Right lobe of liver (tissue), 6 donors: ENCODE measurements around the gene RBX1. TPM values are rescaled to one million over a fixed set of nuclear protein-coding genes. Genes with fewer than 3 reads are reported as not detected.

Experiments used
- ATAC-seq, 4 donors: fragments of 200-7000 bp; cut with Tn5 transposase; one replicate each; pipeline ENCODE4 v1.9.1; 2020; ENCODE audit warnings: mild to moderate bottlenecking in 4 of 4, moderate library complexity in 4 of 4
- DNase-seq, 3 donors: peaks; one replicate each; pipeline ENCODE4 v3.0.0-alpha.2; 2020
- H3K27ac ChIP-seq, 3 donors: fragments of 200-600 bp; one replicate each; pipeline ENCODE4 v1.8.0; 2022
- H3K27me3 ChIP-seq, 2 donors: fragments of 200-600 bp; one replicate each; pipeline ENCODE4 v1.8.0; 2022
- H3K36me3 ChIP-seq, 4 donors: fragments of 200-600 bp; sonication (generic) in 1 of 4; one replicate each; pipeline versions ENCODE4 v1.5.1 to v1.8.0; 2017 to 2022; ENCODE audit warnings: control low read depth in 1 of 4
- H3K4me1 ChIP-seq, 4 donors: fragments of 200-600 bp; sonication (generic) in 1 of 4; one replicate each; pipeline versions ENCODE4 v1.5.1 to v1.8.0; 2017 to 2022; ENCODE audit warnings: control low read depth in 1 of 4
- H3K4me3 ChIP-seq, 3 donors: fragments of 200-600 bp; one replicate each; pipeline ENCODE4 v1.8.0; 2022
- H3K9me3 ChIP-seq, 4 donors: fragments of 200-600 bp; sonication (generic) in 1 of 4; one replicate each; pipeline versions ENCODE4 v1.5.1 to v1.8.0; 2017 to 2022; ENCODE audit warnings: control low read depth in 1 of 4
- POLR2A ChIP-seq: fragments of 450-650 bp; IDR thresholded peaks from one replicate; pipeline ENCODE4 v1.6.1; 2017; ENCODE audit warnings: antibody characterized with exemption, mild to moderate bottlenecking
- WGBS: methylation state at CpG from one replicate; pipeline ENCODE4 v1.1.6; 2018; ENCODE audit warnings: low coverage, low lambda C conversion rate; ENCODE audit not compliant: insufficient coverage; ENCODE audit errors: missing lambda C conversion rate; 5-methylcytosine and 5-hydroxymethylcytosine counted together
- intact Hi-C, 2 donors: fragments of 100-400 bp; cut with DNase I; formaldehyde crosslinking; loops; one replicate each; pipeline versions ENCODE4 v1.11.2 to v1.14.1; 2022
- total RNA-seq, 6 experiments: library from RNA; depleted of rRNA in 2 of 6; stranded (reverse); fragments of >200 nt in 2 of 6; fragmentation: NEBNext Ultra II Directional in 3 of 6; extraction: Animal tissue kit (Norgen Biotek cat#: 25700) in 3 of 6; gene quantifications; one replicate each; pipeline versions ENCODE4 v1.1.0 to v1.2.4, GENCODE V29; 2016 to 2023
- TF ChIP-seq, protein P1 (sequence below), 4 donors: fragments of 200-600 bp in 3 of 4; fragments of 450-650 bp in 1 of 4; IDR thresholded peaks; one replicate each; pipeline versions ENCODE4 v1.5.1 to v1.8.0; 2016 to 2022; ENCODE audit warnings: antibody characterized with exemption in 4 of 4, mild to moderate bottlenecking in 2 of 4
- donor health status: DM: no; HTN: yes; CAD: no.
- donor health status: DM: no; HTN: no; CAD: no.
- donor health status: DM: no; HTN: no; CAD: no.
- donor health status: DM: no; HTN: yes; CAD: no.
- donor health status: DM: no; HTN: yes; CAD: no.

RBX1 gene
- total RNA-seq, 6 experiments from 2014 or later: 14.2 to 24.3 (median 17.4) TPM

DNA sequence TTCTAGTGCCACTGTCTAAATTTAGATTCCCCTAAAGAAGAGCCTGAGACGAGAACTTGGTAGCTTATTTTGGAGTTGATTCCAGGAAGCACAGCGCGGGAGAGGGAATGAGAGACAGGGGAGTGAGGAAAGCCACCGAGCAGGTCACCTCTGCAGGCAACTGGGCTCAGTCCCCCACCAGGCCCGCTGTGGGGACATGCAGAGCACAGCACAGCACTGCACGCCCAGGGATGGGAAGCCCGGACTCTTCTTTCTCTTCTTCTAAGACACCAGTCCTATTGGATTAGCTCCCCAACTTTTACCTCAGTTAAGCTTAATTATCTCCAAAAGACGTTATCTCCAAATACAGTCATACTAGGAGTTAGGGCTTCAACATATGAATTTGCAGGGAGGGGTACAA is 28.7 kb downstream of the RBX1 start:
- H3K4me1 ChIP-seq: no peaks in the 10 kb centered on the region
- H3K27me3 ChIP-seq: no peaks in the 10 kb centered on the region
- H3K4me3 ChIP-seq: no peak overlapping the region
- H3K36me3 ChIP-seq: no peaks in the 10 kb centered on the region
- WGBS: 83% methylated on average over 5 of the region's 8 CpGs
- TF ChIP-seq POLR2A: no peak
- TF ChIP-seq, protein P1, sequence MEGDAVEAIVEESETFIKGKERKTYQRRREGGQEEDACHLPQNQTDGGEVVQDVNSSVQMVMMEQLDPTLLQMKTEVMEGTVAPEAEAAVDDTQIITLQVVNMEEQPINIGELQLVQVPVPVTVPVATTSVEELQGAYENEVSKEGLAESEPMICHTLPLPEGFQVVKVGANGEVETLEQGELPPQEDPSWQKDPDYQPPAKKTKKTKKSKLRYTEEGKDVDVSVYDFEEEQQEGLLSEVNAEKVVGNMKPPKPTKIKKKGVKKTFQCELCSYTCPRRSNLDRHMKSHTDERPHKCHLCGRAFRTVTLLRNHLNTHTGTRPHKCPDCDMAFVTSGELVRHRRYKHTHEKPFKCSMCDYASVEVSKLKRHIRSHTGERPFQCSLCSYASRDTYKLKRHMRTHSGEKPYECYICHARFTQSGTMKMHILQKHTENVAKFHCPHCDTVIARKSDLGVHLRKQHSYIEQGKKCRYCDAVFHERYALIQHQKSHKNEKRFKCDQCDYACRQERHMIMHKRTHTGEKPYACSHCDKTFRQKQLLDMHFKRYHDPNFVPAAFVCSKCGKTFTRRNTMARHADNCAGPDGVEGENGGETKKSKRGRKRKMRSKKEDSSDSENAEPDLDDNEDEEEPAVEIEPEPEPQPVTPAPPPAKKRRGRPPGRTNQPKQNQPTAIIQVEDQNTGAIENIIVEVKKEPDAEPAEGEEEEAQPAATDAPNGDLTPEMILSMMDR (IDR thresholded peaks at IDR 0.05): no peak
- H3K27ac ChIP-seq: no peak overlapping the region
- no peaks in the 10 kb centered on the region for H3K9me3 ChIP-seq
- DNase-seq: no peak
- ATAC-seq: no peak
- intact Hi-C loops: no loop called here

DNA sequence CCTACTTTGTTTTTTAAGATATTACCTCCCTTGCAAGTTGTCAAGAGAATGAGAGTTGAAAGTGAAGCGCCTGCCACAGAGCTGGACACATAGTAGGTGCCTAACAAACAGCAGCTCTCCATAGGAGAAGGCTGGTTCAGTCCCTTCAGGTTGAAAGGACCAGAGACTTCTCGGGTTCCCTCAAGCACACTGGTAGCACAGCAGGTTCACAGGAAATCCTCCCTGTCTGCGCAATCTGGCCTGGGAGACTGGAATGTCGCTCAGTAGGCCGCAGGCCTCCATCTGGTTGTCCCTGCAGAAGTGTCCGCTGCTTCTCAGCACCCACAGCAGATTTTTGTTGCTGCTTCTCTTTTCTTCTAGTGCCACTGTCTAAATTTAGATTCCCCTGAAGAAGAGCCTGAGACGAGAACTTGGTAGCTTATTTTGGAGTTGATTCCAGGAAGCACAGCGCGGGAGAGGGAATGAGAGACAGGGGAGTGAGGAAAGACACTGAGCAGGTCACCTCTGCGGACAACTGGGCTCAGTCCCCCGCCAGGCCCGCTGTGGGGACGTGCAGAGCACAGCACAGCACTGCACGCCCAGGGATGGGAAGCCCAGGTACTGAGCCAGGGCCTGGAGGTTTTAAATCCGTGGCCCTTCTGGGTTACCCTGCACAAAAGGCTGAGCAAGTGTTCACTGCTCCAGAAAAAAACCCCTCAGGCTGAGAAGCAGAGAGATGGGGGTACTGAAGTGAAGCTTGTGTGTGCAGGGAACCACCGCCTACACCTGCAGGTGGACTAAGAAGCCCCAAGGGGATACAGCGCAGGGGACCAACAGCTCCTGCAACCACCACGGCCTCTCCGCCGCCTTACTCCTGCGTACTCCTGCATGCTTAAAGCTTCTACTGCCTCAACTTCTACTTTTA is 31.6 kb downstream of the RBX1 start:
- TF ChIP-seq, protein P1 (IDR thresholded peaks at IDR 0.05): no peak
- TF ChIP-seq POLR2A: no peak
- Histone ChIP-seq H3K36me3 (no peaks in the 10 kb centered on the region), H3K9me3 (no peaks in the 10 kb centered on the region), H3K27ac (no peak overlapping the region), H3K27me3 (no peaks in the 10 kb centered on the region), H3K4me3 (no peak overlapping the region), H3K4me1 (no peaks in the 10 kb centered on the region)
- ATAC-seq (no peak), DNase-seq (no peak)
- WGBS: 83% methylated on average over 14 of the region's 21 CpGs
- intact Hi-C loops: no loop called here

DNA sequence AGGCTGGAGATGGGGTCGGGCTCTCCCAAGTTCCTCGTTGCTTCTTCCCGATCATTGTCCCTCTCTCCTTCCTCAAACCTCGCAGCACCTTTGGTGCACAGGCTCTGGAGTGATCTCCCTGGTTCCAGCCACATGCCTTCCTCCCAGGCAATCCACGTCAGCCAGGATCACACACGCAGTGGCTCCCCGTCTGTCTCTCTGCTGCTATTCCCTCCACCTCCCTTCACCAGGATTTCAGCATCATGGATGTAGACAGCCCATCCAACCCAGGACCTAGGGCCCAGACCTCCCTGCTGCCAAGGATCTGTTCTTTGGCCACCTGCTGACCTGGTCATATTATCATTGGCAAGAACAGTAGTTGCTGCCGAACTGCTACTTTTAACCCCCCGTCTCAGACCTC is 40.1 kb downstream of the RBX1 start:
- TF ChIP-seq, protein P1 (IDR thresholded peaks at IDR 0.05): no peak
- TF ChIP-seq POLR2A: no peak
- Histone ChIP-seq H3K4me3 (no peak overlapping the region), H3K27ac (no peak overlapping the region), H3K27me3 (no peaks in the 10 kb centered on the region), H3K9me3 (no peaks in the 10 kb centered on the region), H3K4me1 (no peaks in the 10 kb centered on the region), H3K36me3 (no peaks in the 10 kb centered on the region)
- WGBS: 58% methylated on average over 9 of the region's 9 CpGs
- intact Hi-C loops: no loop called here
- ATAC-seq: no peak
- no peak for DNase-seq

DNA sequence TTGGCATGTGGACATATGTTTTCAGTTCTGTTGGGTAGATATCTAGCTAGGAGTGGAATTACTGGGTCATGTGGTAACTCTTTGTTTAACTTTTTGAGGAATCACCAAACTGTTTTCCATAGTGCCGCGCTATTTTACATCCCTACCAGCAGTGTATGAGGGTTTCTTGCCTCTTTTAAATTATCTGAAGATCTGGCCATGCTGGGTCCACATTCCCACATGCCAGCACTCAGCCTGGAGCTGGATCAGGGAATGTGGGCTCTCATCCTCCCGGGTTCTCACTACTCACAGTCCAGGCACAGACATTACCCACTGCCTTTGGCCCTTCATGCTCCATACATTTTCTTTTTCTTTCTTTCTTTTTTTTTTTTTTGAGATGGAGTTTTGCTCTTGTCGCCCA is 44.6 kb downstream of the RBX1 start:
- DNase-seq (no peak), ATAC-seq (no peak)
- intact Hi-C loops: no loop called here
- WGBS: 92% methylated on average over 4 of the region's 4 CpGs
- Histone ChIP-seq H3K4me3 (no peak overlapping the region), H3K36me3 (no peaks in the 10 kb centered on the region), H3K27me3 (no peaks in the 10 kb centered on the region), H3K9me3 (no peaks in the 10 kb centered on the region), H3K4me1 (no peaks in the 10 kb centered on the region), H3K27ac (no peak overlapping the region)
- TF ChIP-seq, protein P1 (IDR thresholded peaks at IDR 0.05): no peak
- TF ChIP-seq POLR2A: no peak
